Liver (tissue), 9 donors: ENCODE results near the gene NOL9. TPM values are rescaled to one million over a fixed set of nuclear protein-coding genes. Genes with fewer than 3 reads are reported as not detected.

Experiments used
- DNase-seq: peaks from one replicate; pipeline ENCODE4 v3.0.0-alpha.2; 2017; ENCODE audit warnings: low spot score
- H3K27ac ChIP-seq, 2 donors: one replicate each; pipeline ENCODE4 v1.7.0; 2013; ENCODE audit warnings: inconsistent platforms in 2 of 2, low read length in 2 of 2, control low read depth in 1 of 2, low read depth in 1 of 2, mild to moderate bottlenecking in 1 of 2
- H3K27me3 ChIP-seq, 4 donors: one replicate each; pipeline versions ENCODE4 v1.6.1 to v1.7.0; 2013; ENCODE audit warnings: low read length in 3 of 4, inconsistent platforms in 1 of 4, mild to moderate bottlenecking in 1 of 4, moderate library complexity in 1 of 4; ENCODE audit not compliant: control insufficient read depth in 4 of 4, insufficient read depth in 4 of 4
- H3K36me3 ChIP-seq, 4 donors: one replicate each; pipeline versions ENCODE4 v1.6.1 to v1.7.0; 2013; ENCODE audit warnings: low read length in 3 of 4, mild to moderate bottlenecking in 3 of 4, low read depth in 1 of 4, moderate library complexity in 1 of 4; ENCODE audit not compliant: control insufficient read depth in 4 of 4, insufficient read depth in 3 of 4
- H3K4me1 ChIP-seq, 4 donors: one replicate each; pipeline versions ENCODE4 v1.6.1 to v1.7.0; 2013; ENCODE audit warnings: low read length in 3 of 4, mild to moderate bottlenecking in 3 of 4, moderate library complexity in 1 of 4; ENCODE audit not compliant: control insufficient read depth in 4 of 4, insufficient read depth in 4 of 4
- H3K4me3 ChIP-seq, 3 donors: one replicate each; pipeline versions ENCODE4 v1.6.1 to v1.7.0; 2013; ENCODE audit warnings: low read length in 3 of 3, control low read depth in 1 of 3, low read depth in 1 of 3, mild to moderate bottlenecking in 1 of 3
- H3K9ac ChIP-seq, 2 donors: one replicate each; pipeline ENCODE4 v1.7.0; 2013; ENCODE audit warnings: low read length in 2 of 2, mild to moderate bottlenecking in 2 of 2, moderate library complexity in 2 of 2, control low read depth in 1 of 2, low read depth in 1 of 2
- H3K9me3 ChIP-seq, 4 donors: one replicate each; pipeline versions ENCODE4 v1.6.1 to v1.7.0; 2013; ENCODE audit warnings: low read length in 3 of 4; ENCODE audit not compliant: control insufficient read depth in 4 of 4
- CTCF ChIP-seq: fragments of 150-350 bp; IDR thresholded peaks from 2 replicates; pipeline ENCODE4 v1.5.1; 2017; ENCODE audit warnings: improper control_type of control experiment, low read depth, low read length; ENCODE audit not compliant: missing input control
- EGR1 ChIP-seq, 2 donors: IDR thresholded peaks; 2 replicates each; pipeline ENCODE4 v1.6.1; 2016 to 2018; ENCODE audit warnings: antibody characterized with exemption in 2 of 2, low read depth in 2 of 2
- FOXA1 ChIP-seq: IDR thresholded peaks from 2 replicates; pipeline ENCODE4 v1.6.1; 2016; ENCODE audit warnings: antibody characterized with exemption
- FOXA2 ChIP-seq: IDR thresholded peaks from 2 replicates; pipeline ENCODE4 v1.6.1; 2016; ENCODE audit warnings: antibody characterized with exemption
- GABPA ChIP-seq, 2 donors: IDR thresholded peaks in 1 of 2; conservative IDR thresholded peaks in 1 of 2; 2 replicates each; pipeline ENCODE4 v1.6.1; 2016; ENCODE audit warnings: antibody characterized with exemption in 2 of 2, mild to moderate bottlenecking in 1 of 2, moderate library complexity in 1 of 2
- HNF4A ChIP-seq, 2 donors: conservative IDR thresholded peaks; 2 replicates each; pipeline ENCODE4 v1.6.1; 2016; ENCODE audit warnings: antibody characterized with exemption in 2 of 2, mild to moderate bottlenecking in 2 of 2
- HNF4G ChIP-seq: IDR thresholded peaks from 2 replicates; pipeline ENCODE4 v1.6.1; 2016; ENCODE audit warnings: antibody characterized with exemption
- JUND ChIP-seq, 2 donors: IDR thresholded peaks; 2 replicates each; pipeline ENCODE4 v1.6.1; 2016; ENCODE audit warnings: antibody characterized with exemption in 2 of 2
- NR2F2 ChIP-seq: IDR thresholded peaks from 2 replicates; pipeline ENCODE4 v1.6.1; 2016; ENCODE audit warnings: antibody characterized with exemption
- RAD21 ChIP-seq, 2 donors: IDR thresholded peaks; 2 replicates each; pipeline ENCODE4 v1.6.1; 2016; ENCODE audit warnings: antibody characterized with exemption in 2 of 2, mild to moderate bottlenecking in 2 of 2
- RXRA ChIP-seq, 2 donors: IDR thresholded peaks; 2 replicates each; pipeline ENCODE4 v1.6.1; 2017 to 2018; ENCODE audit warnings: antibody characterized with exemption in 2 of 2, mild to moderate bottlenecking in 1 of 2
- SP1 ChIP-seq: IDR thresholded peaks from 2 replicates; pipeline ENCODE4 v1.6.1; 2018; ENCODE audit warnings: antibody characterized with exemption, mild to moderate bottlenecking
- TAF1 ChIP-seq: conservative IDR thresholded peaks from 2 replicates; pipeline ENCODE4 v1.6.1; 2016; ENCODE audit warnings: antibody characterized with exemption, mild to moderate bottlenecking
- YY1 ChIP-seq: IDR thresholded peaks from 2 replicates; pipeline ENCODE4 v1.6.1; 2016; ENCODE audit warnings: antibody characterized with exemption, mild to moderate bottlenecking
- WGBS: extraction: QIAGEN DNeasy Blood & Tissue Kit; methylation state at CpG from one replicate; pipeline ENCODE4 v1.1.7; 2013; 5-methylcytosine and 5-hydroxymethylcytosine counted together
- polyA plus RNA-seq, 2 donors: library from polyadenylated mRNA; stranded (reverse) in 1 of 2; unstranded in 1 of 2; fragments of 200-250 nt in 1 of 2; fragments of >200 nt in 1 of 2; fragmentation: Nextera tagmentation in 1 of 2; extraction: Ambion mirVana in 1 of 2; gene quantifications; one replicate each; pipeline versions ENCODE4 v1.2.1 to v1.2.3, GENCODE V29; 2013 to 2015
- total RNA-seq, 2 donors: library from RNA; depleted of rRNA; stranded (reverse); fragments of >200 nt; gene quantifications; one replicate each; pipeline ENCODE4 v1.2.3, GENCODE V29; 2014
- TF ChIP-seq, protein P1 (sequence below): IDR thresholded peaks from 2 replicates; pipeline ENCODE4 v1.6.1; 2016; ENCODE audit warnings: antibody characterized with exemption
- TF ChIP-seq, protein P2 (sequence below): IDR thresholded peaks from 2 replicates; pipeline ENCODE4 v1.6.1; 2016; ENCODE audit warnings: antibody characterized with exemption
- TF ChIP-seq, protein P3 (sequence below): IDR thresholded peaks from 2 replicates; pipeline ENCODE4 v1.6.1; 2016; ENCODE audit warnings: antibody characterized with exemption
- TF ChIP-seq, protein P4 (sequence below): IDR thresholded peaks from 2 replicates; pipeline ENCODE4 v1.6.1; 2016; ENCODE audit warnings: antibody characterized with exemption, mild to moderate bottlenecking
- donor health status: healthy.
- donor health status: healthy.
- donor health status: healthy.
- donor health status: healthy.
- donor health status: healthy.

NOL9 gene
- total and polyA plus RNA-seq, 4 donors, result 2.1 to 15.1 (median 9.4) TPM

- H3K9me3 ChIP-seq, result no peaks in the 10 kb centered on the region
- no peak overlapping the region for H3K4me3 ChIP-seq
- no peaks in the 10 kb centered on the region for H3K27me3 ChIP-seq
- no peaks in the 10 kb centered on the region for H3K4me1 ChIP-seq
- WGBS, result 83% methylated on average over 3 of the region's 3 CpGs
- peak overlapping the region in 1 of 2 donors; percentile 54 for H3K27ac ChIP-seq
- no peak for DNase-seq
- no peak overlapping the region for H3K9ac ChIP-seq
- H3K36me3 ChIP-seq, result peaks cover 12 to 57% (median 34%) of the 10 kb centered on the region in 4 donors
- TF ChIP-seq FOXA1, result no peak
- TF ChIP-seq SP1, result no peak
- no peak for TF ChIP-seq FOXA2
- no peak for TF ChIP-seq TAF1
- no peak for TF ChIP-seq RXRA (IDR thresholded peaks at IDR 0.05)
- TF ChIP-seq, protein P1, sequence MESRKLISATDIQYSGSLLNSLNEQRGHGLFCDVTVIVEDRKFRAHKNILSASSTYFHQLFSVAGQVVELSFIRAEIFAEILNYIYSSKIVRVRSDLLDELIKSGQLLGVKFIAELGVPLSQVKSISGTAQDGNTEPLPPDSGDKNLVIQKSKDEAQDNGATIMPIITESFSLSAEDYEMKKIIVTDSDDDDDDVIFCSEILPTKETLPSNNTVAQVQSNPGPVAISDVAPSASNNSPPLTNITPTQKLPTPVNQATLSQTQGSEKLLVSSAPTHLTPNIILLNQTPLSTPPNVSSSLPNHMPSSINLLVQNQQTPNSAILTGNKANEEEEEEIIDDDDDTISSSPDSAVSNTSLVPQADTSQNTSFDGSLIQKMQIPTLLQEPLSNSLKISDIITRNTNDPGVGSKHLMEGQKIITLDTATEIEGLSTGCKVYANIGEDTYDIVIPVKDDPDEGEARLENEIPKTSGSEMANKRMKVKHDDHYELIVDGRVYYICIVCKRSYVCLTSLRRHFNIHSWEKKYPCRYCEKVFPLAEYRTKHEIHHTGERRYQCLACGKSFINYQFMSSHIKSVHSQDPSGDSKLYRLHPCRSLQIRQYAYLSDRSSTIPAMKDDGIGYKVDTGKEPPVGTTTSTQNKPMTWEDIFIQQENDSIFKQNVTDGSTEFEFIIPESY, result no peak
- TF ChIP-seq, protein P2, sequence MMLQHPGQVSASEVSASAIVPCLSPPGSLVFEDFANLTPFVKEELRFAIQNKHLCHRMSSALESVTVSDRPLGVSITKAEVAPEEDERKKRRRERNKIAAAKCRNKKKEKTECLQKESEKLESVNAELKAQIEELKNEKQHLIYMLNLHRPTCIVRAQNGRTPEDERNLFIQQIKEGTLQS, result no peak
- TF ChIP-seq, protein P3, sequence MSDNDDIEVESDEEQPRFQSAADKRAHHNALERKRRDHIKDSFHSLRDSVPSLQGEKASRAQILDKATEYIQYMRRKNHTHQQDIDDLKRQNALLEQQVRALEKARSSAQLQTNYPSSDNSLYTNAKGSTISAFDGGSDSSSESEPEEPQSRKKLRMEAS, result no peak
- TF ChIP-seq, protein P4, sequence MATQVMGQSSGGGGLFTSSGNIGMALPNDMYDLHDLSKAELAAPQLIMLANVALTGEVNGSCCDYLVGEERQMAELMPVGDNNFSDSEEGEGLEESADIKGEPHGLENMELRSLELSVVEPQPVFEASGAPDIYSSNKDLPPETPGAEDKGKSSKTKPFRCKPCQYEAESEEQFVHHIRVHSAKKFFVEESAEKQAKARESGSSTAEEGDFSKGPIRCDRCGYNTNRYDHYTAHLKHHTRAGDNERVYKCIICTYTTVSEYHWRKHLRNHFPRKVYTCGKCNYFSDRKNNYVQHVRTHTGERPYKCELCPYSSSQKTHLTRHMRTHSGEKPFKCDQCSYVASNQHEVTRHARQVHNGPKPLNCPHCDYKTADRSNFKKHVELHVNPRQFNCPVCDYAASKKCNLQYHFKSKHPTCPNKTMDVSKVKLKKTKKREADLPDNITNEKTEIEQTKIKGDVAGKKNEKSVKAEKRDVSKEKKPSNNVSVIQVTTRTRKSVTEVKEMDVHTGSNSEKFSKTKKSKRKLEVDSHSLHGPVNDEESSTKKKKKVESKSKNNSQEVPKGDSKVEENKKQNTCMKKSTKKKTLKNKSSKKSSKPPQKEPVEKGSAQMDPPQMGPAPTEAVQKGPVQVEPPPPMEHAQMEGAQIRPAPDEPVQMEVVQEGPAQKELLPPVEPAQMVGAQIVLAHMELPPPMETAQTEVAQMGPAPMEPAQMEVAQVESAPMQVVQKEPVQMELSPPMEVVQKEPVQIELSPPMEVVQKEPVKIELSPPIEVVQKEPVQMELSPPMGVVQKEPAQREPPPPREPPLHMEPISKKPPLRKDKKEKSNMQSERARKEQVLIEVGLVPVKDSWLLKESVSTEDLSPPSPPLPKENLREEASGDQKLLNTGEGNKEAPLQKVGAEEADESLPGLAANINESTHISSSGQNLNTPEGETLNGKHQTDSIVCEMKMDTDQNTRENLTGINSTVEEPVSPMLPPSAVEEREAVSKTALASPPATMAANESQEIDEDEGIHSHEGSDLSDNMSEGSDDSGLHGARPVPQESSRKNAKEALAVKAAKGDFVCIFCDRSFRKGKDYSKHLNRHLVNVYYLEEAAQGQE, result no peak
- no peak for TF ChIP-seq HNF4G
Measured at GRCh38 chr1:6544831-6545230, 9.5 kb downstream of the NOL9 start.

- Histone ChIP-seq H3K27ac (no peak overlapping the region), H3K36me3 (peaks cover 5 to 17% (median 7%) of the 10 kb centered on the region in 4 donors)
- WGBS, result 75% methylated on average over 3 of the region's 3 CpGs
Measured at GRCh38 chr1:6538956-6539355, 15.4 kb downstream of the NOL9 start.

More at GRCh38 chr1:6538956-6539355, 15.4 kb downstream of the NOL9 start:
- no peaks in the 10 kb centered on the region for H3K9me3 ChIP-seq
- no peak for DNase-seq
- no peaks in the 10 kb centered on the region for H3K27me3 ChIP-seq
- H3K9ac ChIP-seq, result no peak overlapping the region
- TF ChIP-seq FOXA1 (no peak), HNF4A (conservative IDR thresholded peaks at IDR 0.05) (no peak), JUND (IDR thresholded peaks at IDR 0.05) (no peak), YY1 (no peak), TAF1 (no peak), CTCF (no peak), GABPA (IDR thresholded peaks at IDR 0.05 in 1 of 2, conservative IDR thresholded peaks at IDR 0.05 in 1 of 2) (no peak), RXRA (IDR thresholded peaks at IDR 0.05) (no peak), NR2F2 (no peak), EGR1 (IDR thresholded peaks at IDR 0.05; ENCODE audit: low read depth in 2 of 2) (no peak), RAD21 (IDR thresholded peaks at IDR 0.05) (no peak)
- TF ChIP-seq, protein P3, result no peak
- TF ChIP-seq, protein P2, result no peak
- TF ChIP-seq, protein P1, result no peak
- TF ChIP-seq, protein P4, result no peak
- H3K4me1 ChIP-seq, result peaks cover 0 to 10% (median 8%) of the 10 kb centered on the region in 4 donors
- no peak overlapping the region for H3K4me3 ChIP-seq
